ENCODE results near the gene ADCY2.

Gene ADCY2

GRCh38 chr5:7850395-7851239, 454.7 kb downstream of the ADCY2 start, which contains the start of gene CFAP90:
Gene CFAP90 (minus strand): TSS chr5:7851133. CDS start chr5:7851021, 112 bp downstream.
- peak; percentile 23 for DNase-seq

GRCh38 chr5:7851240-7851592, 455.3 kb downstream of the ADCY2 start:
- no peak for DNase-seq

- DNase-seq: no peak
Observed at GRCh38 chr5:7851617-7852289, 455.8 kb downstream of the ADCY2 start.

GRCh38 chr5:7852542-7852941, 456.6 kb downstream of the ADCY2 start:
- DNase-seq: no peak

GRCh38 chr5:7852988-7853387, 457.1 kb downstream of the ADCY2 start:
- no peak for DNase-seq

GRCh38 chr5:7855611-7856010, 459.7 kb downstream of the ADCY2 start:
- DNase-seq: no peak

- DNase-seq: no peak
Observed at GRCh38 chr5:7856855-7857254, 460.9 kb downstream of the ADCY2 start.

GRCh38 chr5:7857361-7857760, 461.4 kb downstream of the ADCY2 start:
- DNase-seq: no peak

GRCh38 chr5:7857926-7858632, 462.1 kb downstream of the ADCY2 start:
- no peak for DNase-seq

- no peak for DNase-seq
Observed at GRCh38 chr5:7866196-7866595, 470.3 kb downstream of the ADCY2 start.

GRCh38 chr5:7867260-7867659, 471.3 kb downstream of the ADCY2 start:
- no peak for DNase-seq

- DNase-seq: no peak
Observed at GRCh38 chr5:7868427-7868772, 472.5 kb downstream of the ADCY2 start.

GRCh38 chr5:7868773-7869473, 473.0 kb downstream of the ADCY2 start, which contains the start of the genes FASTKD3 and MTRR:
Gene FASTKD3 (minus strand): TSS chr5:7869031. CDS start chr5:7868083, 948 bp downstream.
Gene MTRR (plus strand): TSS chr5:7869148. CDS start chr5:7870795, 1,647 bp downstream.
- peak; percentile 85 for DNase-seq

- DNase-seq: no peak
Observed at GRCh38 chr5:7869474-7870136, 473.7 kb downstream of the ADCY2 start.

GRCh38 chr5:7871653-7872052, 475.7 kb downstream of the ADCY2 start:
- no peak for DNase-seq

- no peak for DNase-seq
Observed at GRCh38 chr5:7872517-7873130, 476.7 kb downstream of the ADCY2 start.

- DNase-seq: no peak
Observed at GRCh38 chr5:7873216-7873615, 477.3 kb downstream of the ADCY2 start.

- no peak for DNase-seq
Observed at GRCh38 chr5:7874639-7875038, 478.7 kb downstream of the ADCY2 start.

GRCh38 chr5:7875151-7875550, 479.2 kb downstream of the ADCY2 start:
- DNase-seq: no peak

- DNase-seq: no peak
Observed at GRCh38 chr5:7876867-7877266, 480.9 kb downstream of the ADCY2 start.

- DNase-seq: no peak
Observed at GRCh38 chr5:7877851-7878250, 481.9 kb downstream of the ADCY2 start.

- no peak for DNase-seq
Observed at GRCh38 chr5:7878381-7878873, 482.5 kb downstream of the ADCY2 start.

Measured in activated gamma-delta T cell treated with Interleukin-2 at 50 U/mL for 16 hours (primary cell).